HG03064 (cell line): Measurements from ENCODE around the gene FAM184B.

Experiments used
- ATAC-seq: cut with Tn5 transposase; IDR thresholded peaks from one replicate; pipeline ENCODE4 v1.9.1; 2021; ENCODE audit warnings: low read depth; ENCODE audit not compliant: unreplicated experiment

The FAM184B gene

DNA sequence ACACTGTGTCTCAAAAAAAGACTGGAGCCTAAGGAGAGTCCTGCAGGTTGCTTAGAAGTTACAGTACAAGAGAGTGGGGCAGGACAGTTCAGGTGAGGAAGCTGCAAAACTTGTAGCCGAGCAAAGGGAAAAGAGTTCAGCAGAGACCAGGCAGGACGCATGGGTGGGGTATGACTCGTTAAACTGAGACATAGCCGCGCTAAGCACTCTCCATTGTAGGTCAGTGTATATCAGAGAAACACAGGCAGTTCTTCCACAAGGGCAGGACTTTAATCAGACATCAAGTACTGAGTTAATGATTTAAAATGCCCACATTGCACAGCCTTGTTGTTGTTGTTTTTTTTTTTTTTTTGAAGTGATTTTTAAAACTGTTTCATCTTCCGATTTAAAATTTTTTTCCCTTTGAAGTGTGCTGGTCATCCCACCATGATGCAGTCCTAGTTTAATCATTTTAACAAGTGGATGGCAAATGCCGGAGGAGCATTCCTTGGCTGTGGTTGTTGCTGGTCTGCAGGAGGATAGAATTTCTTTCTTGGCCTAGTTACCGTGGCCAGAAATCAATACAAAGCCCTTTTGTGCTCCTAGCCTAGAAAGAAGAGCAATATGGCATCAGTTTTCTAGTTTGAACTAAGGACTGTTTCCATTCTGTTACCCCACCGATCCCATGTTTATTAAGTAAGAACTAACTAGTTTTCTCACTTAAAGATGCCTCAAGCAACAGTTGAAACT is 194.2 kb downstream of the FAM184B start:
- no peak for ATAC-seq

DNA sequence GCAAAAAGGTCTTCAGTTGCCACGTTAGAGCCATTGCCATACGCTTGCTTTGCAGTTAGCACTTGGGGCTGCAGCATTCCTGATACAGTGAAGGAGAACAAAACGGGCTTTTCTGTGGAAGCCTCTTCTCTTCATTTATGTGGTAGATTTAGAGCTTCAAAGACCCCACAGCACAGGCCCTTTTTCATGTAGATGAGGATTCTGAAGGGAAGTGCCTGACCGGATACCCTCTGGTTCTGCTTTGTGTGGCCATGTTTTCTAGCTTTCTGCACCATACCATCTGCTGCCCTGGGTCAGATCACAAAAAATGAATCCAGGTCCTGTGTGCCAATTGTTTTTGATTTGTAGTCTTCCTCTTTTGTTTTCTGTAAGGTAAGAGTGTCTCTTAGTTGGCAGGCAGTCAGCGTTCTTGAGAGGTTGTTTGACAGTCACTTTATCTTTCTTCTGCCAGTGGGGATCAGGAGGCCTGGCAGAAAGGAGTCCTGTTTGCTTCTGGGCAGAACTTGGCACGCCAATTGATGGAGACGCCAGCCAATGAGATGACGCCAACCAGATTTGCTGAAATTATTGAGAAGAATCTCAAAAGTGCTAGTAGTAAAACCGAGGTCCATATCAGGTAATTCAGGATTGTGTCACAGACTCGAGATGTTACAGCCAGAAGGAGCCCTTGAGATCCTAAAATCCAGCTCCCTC is 196.8 kb downstream of the FAM184B start:
- ATAC-seq: no peak

DNA sequence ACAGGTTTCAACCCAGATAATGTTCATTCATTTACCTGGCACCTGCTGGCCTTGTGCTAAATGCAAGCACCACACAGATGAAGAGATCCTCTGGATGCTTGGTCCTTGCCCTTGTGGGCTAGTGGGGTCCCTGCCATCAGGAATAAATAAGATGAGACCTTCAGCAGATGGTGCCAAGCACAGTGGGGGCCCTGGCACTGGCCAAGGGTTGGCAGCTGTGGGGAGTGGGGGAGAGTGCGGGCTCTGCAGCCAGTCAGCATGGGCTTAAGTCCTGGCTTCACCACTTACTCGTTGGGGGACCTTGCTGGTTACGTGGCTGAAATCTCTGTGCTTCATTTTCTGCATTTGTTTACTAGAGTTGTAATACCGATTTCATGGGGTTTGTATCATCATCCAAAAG is 197.5 kb downstream of the FAM184B start:
- no peak for ATAC-seq

DNA sequence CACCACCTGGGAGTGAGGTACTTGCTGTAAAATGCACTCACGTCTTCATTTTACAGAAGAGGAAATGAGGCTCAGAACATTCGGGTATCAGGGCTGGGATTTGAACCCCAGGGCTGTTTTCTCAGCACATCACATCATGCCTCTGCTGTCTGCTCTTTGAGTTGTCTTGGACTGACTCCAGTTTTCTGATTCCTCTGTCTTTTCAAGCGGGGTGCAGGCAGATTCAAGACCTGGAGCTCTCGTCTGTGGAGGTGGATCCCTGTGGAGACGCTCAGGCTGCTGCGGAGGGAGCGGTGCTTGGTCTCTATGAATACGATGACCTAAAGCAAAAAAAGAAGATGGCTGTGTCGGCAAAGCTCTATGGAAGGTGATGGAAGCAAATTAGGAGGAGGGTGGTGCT is 198.1 kb downstream of the FAM184B start:
- no peak for ATAC-seq

DNA sequence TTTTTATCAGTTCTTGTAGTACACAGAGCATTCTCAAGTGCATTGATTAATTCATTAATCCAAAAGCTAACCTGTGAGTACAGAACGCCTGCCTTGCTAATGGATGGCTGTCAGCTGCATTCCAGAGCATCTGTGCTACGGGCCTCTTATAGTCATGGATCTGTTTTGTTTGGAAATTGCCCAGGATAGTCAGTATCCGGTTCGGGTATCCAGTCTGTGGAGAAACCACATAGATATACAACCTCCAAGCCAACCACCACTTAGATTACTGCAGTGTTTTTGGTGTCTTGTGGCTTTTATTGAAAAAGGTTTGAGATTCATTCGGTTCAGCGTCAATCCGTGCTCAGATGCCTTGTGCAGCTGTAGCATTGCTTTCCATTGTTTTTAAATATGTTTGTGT is 200.5 kb downstream of the FAM184B start:
- no peak for ATAC-seq
